GM20000 (cell line): Measurements from ENCODE around the gene GCN1.
"Not testable (repeated sequence)": the region's sequence is repeated elsewhere in the genome, so short reads cannot be mapped to it uniquely, and the experiment has no call there.

Source experiments
- DNase-seq: peaks from one replicate; pipeline ENCODE4 v3.0.0; 2012; ENCODE audit warnings: low spot score
- CTCF ChIP-seq: IDR thresholded peaks from 2 replicates; pipeline ENCODE4 v1.5.1; 2012; ENCODE audit warnings: mild to moderate bottlenecking, control low read depth; ENCODE audit errors: extremely low read depth, missing control alignments

Gene GCN1

DNA sequence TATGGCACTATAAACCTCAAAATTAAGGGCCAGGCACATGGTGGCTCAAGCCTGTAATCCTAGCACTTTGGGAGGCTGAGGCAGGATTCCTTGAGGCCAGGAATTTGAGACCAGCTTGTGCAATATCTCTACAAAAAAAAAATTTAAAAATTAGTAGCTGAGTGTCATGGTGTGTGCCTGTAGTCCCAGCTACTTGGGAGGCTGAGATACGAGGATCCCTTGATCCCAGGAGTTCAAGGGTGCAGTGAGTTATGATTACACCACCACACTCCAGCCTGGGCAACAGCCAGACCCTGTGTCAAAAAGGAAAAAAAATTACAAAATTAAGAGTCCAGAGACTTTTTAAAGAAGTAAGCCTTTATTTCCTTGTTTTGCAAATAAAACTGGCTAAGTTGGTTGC is 1.8 kb upstream of the GCN1 start:
- TF ChIP-seq CTCF: no peak

DNA sequence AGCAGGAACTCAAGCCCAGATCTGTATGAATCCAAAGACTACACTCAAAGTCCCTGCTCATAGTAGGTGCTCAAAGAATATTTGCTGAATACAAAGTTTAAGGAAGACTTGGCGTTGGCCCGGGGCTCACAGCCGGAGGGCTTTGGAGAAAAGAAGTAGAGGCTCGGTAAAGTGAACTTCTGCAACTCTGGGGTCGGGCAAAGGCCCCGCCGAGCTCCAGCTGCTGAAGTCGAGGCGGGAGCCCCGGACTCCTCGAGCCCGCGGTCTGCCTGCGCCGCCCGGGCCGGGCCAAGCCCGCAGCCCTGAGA is 335 bp downstream of the GCN1 start:
- DNase-seq: no peak
- TF ChIP-seq CTCF: no peak

More for the DNA sequence above, 1.8 kb upstream of the GCN1 start:
- DNase-seq: no peak

- DNase-seq: not testable (repeated sequence)
These were observed 1.2 kb downstream of the GCN1 start for GRCh38 chr12:120193286-120193685.

- no peak for TF ChIP-seq CTCF
- no peak for DNase-seq
These were observed 3.5 kb downstream of the GCN1 start for GRCh38 chr12:120190985-120191480.

- no peak for DNase-seq
- TF ChIP-seq CTCF: no peak
These were observed 4.1 kb downstream of the GCN1 start for GRCh38 chr12:120190386-120190785.

DNA sequence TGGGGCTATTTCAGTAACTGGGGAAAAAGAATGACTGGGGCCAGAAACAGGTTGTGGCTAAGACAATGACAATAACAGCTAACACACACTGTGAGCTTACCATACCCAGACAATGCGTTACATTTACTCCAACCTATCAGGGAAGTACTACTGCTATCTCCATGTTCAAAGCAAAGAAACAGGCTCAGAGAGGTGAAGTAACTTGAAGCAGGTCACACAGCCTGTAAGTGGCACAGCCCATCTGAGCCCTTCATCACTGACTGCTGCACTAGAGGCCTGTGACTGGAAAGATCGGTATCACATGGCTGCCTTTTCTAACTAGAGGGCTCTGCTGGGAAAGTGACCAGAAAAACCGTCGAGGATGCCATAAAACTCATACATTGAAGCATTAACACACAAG is 7.9 kb downstream of the GCN1 start:
- no peak for DNase-seq
- no peak for TF ChIP-seq CTCF

GRCh38 chr12:120183211-120183631 is 11.3 kb downstream of the GCN1 start:
- DNase-seq: no peak
- TF ChIP-seq CTCF: no peak

DNA sequence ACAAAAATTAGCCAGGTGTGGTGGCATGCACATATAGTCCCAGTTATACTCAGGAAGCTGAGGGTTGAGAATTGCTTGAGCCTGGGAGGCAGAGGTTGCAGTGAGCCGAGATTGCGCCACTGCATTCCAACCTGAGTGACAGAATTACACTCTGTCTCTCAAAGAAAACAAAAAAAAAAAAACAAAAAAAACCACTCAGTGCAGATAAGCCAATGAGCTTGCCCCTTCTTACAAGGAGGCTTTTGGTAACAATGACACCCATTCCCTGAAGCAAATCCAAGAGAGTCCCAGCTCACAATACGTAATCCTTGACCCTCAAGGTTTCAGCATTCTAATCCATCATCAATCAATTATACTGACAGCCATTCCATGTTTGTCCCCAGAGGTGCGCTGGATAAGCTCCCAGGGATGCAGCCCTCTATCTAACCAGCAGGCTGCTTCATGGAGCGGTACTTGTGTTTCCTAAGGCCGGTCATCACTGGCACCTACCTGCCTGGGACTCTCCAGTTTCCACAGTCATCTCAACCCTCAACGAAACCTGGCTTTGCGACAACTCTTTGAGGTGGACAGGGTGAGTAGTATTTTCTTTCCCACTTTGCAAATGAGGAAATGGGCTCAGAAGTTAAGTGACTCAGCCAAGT is 12.4 kb downstream of the GCN1 start:
- DNase-seq: no peak
- no peak for TF ChIP-seq CTCF
